Amygdala (tissue), 56 donors: ENCODE data around the gene CABP2.
A peak's percentile ranks its signal among the peaks of the same experiment; 100 is the strongest.
"Not testable (repeated sequence)": the region's sequence is repeated elsewhere in the genome, so short reads cannot be mapped to it uniquely, and the experiment has no call there.

Experiments
- DNase-seq, 56 donors: peaks; one replicate each; lab custom pipeline; 2025; lab: John Stamatoyannopoulos, UW

CABP2 gene

GRCh38 chr11:67511558-67511957 is 11.7 kb downstream of the CABP2 start:
- DNase-seq: not testable (repeated sequence)

GRCh38 chr11:67510023-67510345 is 13.3 kb downstream of the CABP2 start:
- no peak for DNase-seq

GRCh38 chr11:67508486-67509121 is 14.6 kb downstream of the CABP2 start:
- peak; percentile 76 to 99 (median 93) for DNase-seq

- DNase-seq: peak; percentile 90 to 99 (median 97)
These were observed 15.3 kb downstream of the CABP2 start, which contains the start of gene CDK2AP2 for GRCh38 chr11:67507864-67508485. CDK2AP2 (minus strand) TSS chr11:67508162; CDS start chr11:67508082, 80 bp downstream.

GRCh38 chr11:67507242-67507863 is 15.9 kb downstream of the CABP2 start:
- DNase-seq: peak in 1 of 56 donors; percentile 85

- DNase-seq: no peak
These were observed 16.7 kb downstream of the CABP2 start for GRCh38 chr11:67506426-67507051.

GRCh38 chr11:67505605-67506396 is 17.4 kb downstream of the CABP2 start:
- DNase-seq: peak in 55 of 56 donors; percentile 13 to 87 (median 65)

- peak in 25 of 56 donors; percentile 13 to 58 (median 28) for DNase-seq
These were observed 18.2 kb downstream of the CABP2 start, which contains the start of gene PITPNM1 for GRCh38 chr11:67504950-67505581. PITPNM1 (minus strand) TSS chr11:67505363; CDS start chr11:67504180, 1,183 bp downstream.

GRCh38 chr11:67504005-67504949 is 19.0 kb downstream of the CABP2 start:
- peak in 3 of 56 donors; percentile 20 to 41 (median 29) for DNase-seq

- DNase-seq: no peak
These were observed 19.9 kb downstream of the CABP2 start for GRCh38 chr11:67503119-67504004.

GRCh38 chr11:67502328-67502979 is 20.8 kb downstream of the CABP2 start:
- no peak for DNase-seq

- DNase-seq: no peak
These were observed 21.4 kb downstream of the CABP2 start for GRCh38 chr11:67501854-67502253.

- no peak for DNase-seq
These were observed 22.2 kb downstream of the CABP2 start for GRCh38 chr11:67500831-67501715.

GRCh38 chr11:67500484-67500821 is 22.8 kb downstream of the CABP2 start:
- no peak for DNase-seq

GRCh38 chr11:67499808-67500483 is 23.3 kb downstream of the CABP2 start:
- no peak for DNase-seq

GRCh38 chr11:67498544-67498972 is 24.7 kb downstream of the CABP2 start:
- DNase-seq: no peak
